22Rv1 (cell line): ENCODE results near the gene FOXN1.

Experiments used
- CTCF ChIP-seq: fragments of 450-650 bp; IDR thresholded peaks from 2 replicates; pipeline ENCODE4 v1.5.1; 2017; ENCODE audit warnings: mild to moderate bottlenecking
- ZFX ChIP-seq: fragments of 450-650 bp; IDR thresholded peaks from 2 replicates; pipeline ENCODE4 v1.6.1; 2017; ENCODE audit warnings: antibody characterized with exemption, borderline replicate concordance

GRCh38 chr17:28467456-28468025 is 38.6 kb upstream of the FOXN1 start:
- TF ChIP-seq CTCF: no peak
- no peak for TF ChIP-seq ZFX
